HepG2 (cell line): ENCODE results near the gene GATD1. TPM values are rescaled to one million over a fixed set of nuclear protein-coding genes. Genes with fewer than 3 reads are reported as not detected.

Experiments
- ATRX ChIP-seq: sonication (generic); formaldehyde crosslinking; IDR thresholded peaks from 2 replicates; pipeline ENCODE4 v1.4.0; 2020; ENCODE audit warnings: missing genetic modification reagents, borderline replicate concordance
- FOXA3 ChIP-seq: IDR thresholded peaks from 2 replicates; pipeline ENCODE4 v1.6.1; 2016; ENCODE audit warnings: missing genetic modification reagents, missing compliant biosample characterization
- HOXA5 ChIP-seq: sonication (generic); formaldehyde crosslinking; IDR thresholded peaks from 2 replicates; pipeline ENCODE4 v1.4.0; 2020; ENCODE audit warnings: missing genetic modification reagents
- IKZF4 ChIP-seq: sonication (generic); formaldehyde crosslinking; IDR thresholded peaks from 2 replicates; pipeline ENCODE4 v1.5.1; 2020; ENCODE audit warnings: borderline replicate concordance, mild to moderate bottlenecking, low read depth, missing genetic modification reagents; ENCODE audit errors: not compliant biosample characterization
- KLF9 ChIP-seq: IDR thresholded peaks from 2 replicates; pipeline ENCODE4 v1.6.1; 2016; ENCODE audit warnings: low read depth
- RAD21 ChIP-seq: fragments of 450-650 bp; formaldehyde crosslinking; IDR thresholded peaks from 2 replicates; pipeline ENCODE4 v1.5.0; 2020; ENCODE audit warnings: mild to moderate bottlenecking
- THAP9 ChIP-seq: sonication (generic); formaldehyde crosslinking; IDR thresholded peaks from 2 replicates; pipeline ENCODE4; 2020; ENCODE audit warnings: missing genetic modification reagents, mild to moderate bottlenecking, borderline replicate concordance
- ZBTB8A ChIP-seq: sonication (generic); formaldehyde crosslinking; IDR thresholded peaks from 2 replicates; pipeline ENCODE4 v1.4.0; 2020; ENCODE audit warnings: mild to moderate bottlenecking, low read depth, missing genetic modification reagents, borderline replicate concordance
- ZMAT5 ChIP-seq: sonication (generic); formaldehyde crosslinking; IDR thresholded peaks from 2 replicates; pipeline ENCODE4 v1.5.0; 2020; ENCODE audit warnings: mild to moderate bottlenecking, low read depth, missing genetic modification reagents, borderline replicate concordance
- ZMYM3 ChIP-seq: sonication (generic); formaldehyde crosslinking; IDR thresholded peaks from 2 replicates; pipeline ENCODE4 v1.5.1; 2020; ENCODE audit warnings: mild to moderate bottlenecking, missing genetic modification reagents
- ZNF235 ChIP-seq: sonication (generic); formaldehyde crosslinking; IDR thresholded peaks from 2 replicates; pipeline ENCODE4 v1.8.1; 2023; ENCODE audit warnings: mild to moderate bottlenecking, missing genetic modification reagents, borderline replicate concordance
- ZNF251 ChIP-seq: sonication (generic); formaldehyde crosslinking; IDR thresholded peaks from 2 replicates; pipeline ENCODE4 v1.9.0; 2021; ENCODE audit warnings: mild to moderate bottlenecking, missing genetic modification reagents
- ZNF589 ChIP-seq: sonication (generic); formaldehyde crosslinking; conservative IDR thresholded peaks from 2 replicates; pipeline ENCODE4 v1.8.0; 2022; ENCODE audit warnings: mild to moderate bottlenecking, moderate library complexity, missing genetic modification reagents
- polyA plus RNA-seq, 8 experiments: library from polyadenylated mRNA; depleted of rRNA in 3 of 8; stranded (reverse) in 7 of 8; unstranded in 1 of 8; fragments of >200 nt; fragmentation: Illumina TruSeq in 4 of 8; extraction: Trizol in 4 of 8; gene quantifications; 2 replicates each; pipeline versions ENCODE4 v1.2.1 to v1.2.3, GENCODE V29; 2011 to 2016; ENCODE audit warnings: low read depth in 4 of 8, missing spikeins in 1 of 8, mixed read lengths in 1 of 8; ENCODE audit not compliant: insufficient read depth in 1 of 8
- total RNA-seq, 5 experiments: library from RNA; depleted of rRNA; stranded (reverse); fragments of >200 nt; fragmentation: Illumina TruSeq; extraction: Trizol; gene quantifications; 2 replicates each; pipeline ENCODE4 v1.2.3, GENCODE V29; 2016; ENCODE audit warnings: low read depth in 1 of 5

Gene GATD1
- total and polyA plus RNA-seq, 2 of the 13 experiments (the other 11 are each of a cell fraction or from before 2014, with no cell fraction given) = 31.3 to 60.5 TPM

GRCh38 chr11:818396-819128, 41.3 kb upstream of the GATD1 start, which contains the start of gene PNPLA2 (continued):
- TF ChIP-seq THAP9 (0 out of 2 replicates have a peak, but pooled peaks have one; percentile 49), ZBTB8A (no peak), FOXA3 (CRISPR knock-in tag) (no peak; the same call in 1 of the 2 replicates), IKZF4 (CRISPR knock-in tag) (no peak), HOXA5 (CRISPR knock-in tag) (no peak), ZNF235 (no peak), ZNF589 (0 out of 2 replicates have a peak, but pooled peaks have one; percentile 24), RAD21 (CRISPR knock-in tag) (no peak), ZMYM3 (CRISPR knock-in tag) (no peak), ATRX (CRISPR knock-in tag) (no peak), ZMAT5 (CRISPR knock-in tag) (no peak), ZNF251 (no peak), KLF9 (CRISPR knock-in tag) (no peak)
